PFSK-1 (cell line): ENCODE measurements around the gene SERPINB2.

Source experiments
- FOXP2 ChIP-seq: optimal IDR thresholded peaks from 2 replicates; pipeline ENCODE3; 2011; ENCODE audit warnings: borderline replicate concordance, control low read depth, inconsistent platforms; ENCODE audit not compliant: insufficient read depth; ENCODE audit errors: extremely low read length, extremely low read depth
- POLR2AphosphoS5 ChIP-seq: IDR thresholded peaks from 2 replicates; pipeline ENCODE4 v1.6.1; 2012; ENCODE audit warnings: low read depth, mild to moderate bottlenecking, control low read depth, low read length, moderate library complexity
- REST ChIP-seq, 2 experiments: IDR thresholded peaks; 2 replicates each; pipeline versions ENCODE4 v1.6.1 to v1.8.0; 2011 to 2012; ENCODE audit warnings: low read depth in 2 of 2, low read length in 2 of 2, control low read depth in 1 of 2, inconsistent platforms in 1 of 2, mild to moderate bottlenecking in 1 of 2, moderate library complexity in 1 of 2; ENCODE audit not compliant: insufficient read depth in 1 of 2
- SIN3A ChIP-seq: IDR thresholded peaks from 2 replicates; pipeline ENCODE4 v1.6.1; 2012; ENCODE audit warnings: mild to moderate bottlenecking, low read length, moderate library complexity, borderline replicate concordance; ENCODE audit not compliant: insufficient read depth
- TAF1 ChIP-seq: IDR thresholded peaks from 2 replicates; pipeline ENCODE4 v1.6.1; 2012; ENCODE audit warnings: low read length, control low read depth, borderline replicate concordance; ENCODE audit not compliant: insufficient read depth

Gene SERPINB2

DNA sequence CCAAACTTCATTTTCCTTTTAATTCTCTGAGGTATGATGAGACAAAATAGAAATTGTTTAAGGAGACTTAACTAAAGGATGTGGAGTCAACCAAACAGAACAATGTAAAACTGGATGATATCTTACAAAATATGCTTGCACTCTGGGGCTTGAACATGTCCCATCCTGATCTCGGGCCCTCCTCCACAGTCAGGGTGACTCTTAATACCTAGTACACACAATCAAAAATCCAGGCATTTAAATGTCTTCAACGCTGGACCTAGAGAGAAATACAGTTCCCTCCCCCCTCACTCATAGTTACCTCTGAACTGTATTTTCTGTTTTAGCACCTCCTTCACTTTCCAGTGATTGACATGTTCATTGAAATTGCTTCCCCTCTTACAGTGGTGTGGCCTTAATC is 36.9 kb upstream of the SERPINB2 start:
- TF ChIP-seq SIN3A (no peak), TAF1 (no peak), POLR2AphosphoS5 (no peak), FOXP2 (no peak), REST (IDR thresholded peaks at IDR 0.05; ENCODE audit: insufficient read depth in 1 of 2, low read depth in 2 of 2, low read length in 2 of 2) (no peak)

DNA sequence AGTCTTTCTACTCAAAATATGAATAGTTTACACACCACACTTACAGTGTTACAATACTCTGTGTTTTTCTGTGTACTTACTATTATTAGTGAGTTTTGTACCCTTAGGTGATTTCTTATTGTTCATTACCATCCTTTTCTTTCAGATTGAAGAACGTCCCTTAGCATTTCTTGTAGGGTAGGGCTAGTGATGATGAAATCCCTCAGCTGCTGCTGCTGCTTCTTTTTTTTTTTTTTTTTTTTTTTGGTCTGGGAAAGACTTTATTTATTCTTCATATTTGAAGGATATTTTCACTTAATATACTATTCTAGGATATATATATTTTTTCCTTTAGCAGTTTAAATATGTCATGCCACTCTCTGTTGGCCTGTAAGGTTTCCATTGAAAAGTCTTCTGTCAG is 29.0 kb upstream of the SERPINB2 start:
- TF ChIP-seq FOXP2, result no peak
- no peak for TF ChIP-seq REST (IDR thresholded peaks at IDR 0.05; ENCODE audit: insufficient read depth in 1 of 2, low read depth in 2 of 2, low read length in 2 of 2)
- TF ChIP-seq SIN3A, result no peak
- TF ChIP-seq TAF1, result no peak
- TF ChIP-seq POLR2AphosphoS5, result no peak

DNA sequence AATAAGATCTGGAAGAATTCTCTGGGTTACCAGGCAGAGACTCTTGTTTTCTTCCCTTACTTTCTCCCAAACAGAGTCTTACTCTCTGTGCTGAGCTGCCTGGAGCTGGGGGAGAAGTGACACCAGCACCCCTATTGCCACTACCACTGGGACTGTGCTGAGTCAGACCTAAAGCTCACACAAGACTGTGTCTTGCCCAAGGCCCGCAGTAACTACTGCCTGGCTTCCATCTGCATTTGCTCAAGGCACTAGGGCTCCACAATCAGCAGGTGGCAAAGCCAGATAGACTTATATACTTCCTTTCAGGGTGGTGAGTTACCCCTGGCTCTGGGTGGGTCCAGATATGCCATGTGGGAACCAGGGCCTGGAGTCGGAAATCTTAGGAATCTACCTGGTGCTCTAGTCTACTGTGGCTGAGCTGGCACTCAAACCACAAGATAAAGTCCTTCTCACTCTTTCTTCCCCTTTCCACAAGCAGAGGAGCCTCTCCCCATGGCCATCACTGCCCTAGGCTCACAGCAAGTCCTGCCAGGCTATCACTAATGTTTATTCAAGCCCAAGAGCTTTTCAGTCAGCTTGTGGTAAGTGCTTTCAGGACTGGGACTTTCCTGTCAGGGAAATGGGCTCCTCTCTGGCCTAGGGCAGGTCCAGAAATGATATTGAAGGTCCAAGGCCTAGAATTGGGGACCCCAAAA is 27.6 kb upstream of the SERPINB2 start:
- TF ChIP-seq REST (IDR thresholded peaks at IDR 0.05; ENCODE audit: insufficient read depth in 1 of 2, low read depth in 2 of 2, low read length in 2 of 2) (no peak), FOXP2 (no peak), POLR2AphosphoS5 (no peak), SIN3A (no peak), TAF1 (no peak)

DNA sequence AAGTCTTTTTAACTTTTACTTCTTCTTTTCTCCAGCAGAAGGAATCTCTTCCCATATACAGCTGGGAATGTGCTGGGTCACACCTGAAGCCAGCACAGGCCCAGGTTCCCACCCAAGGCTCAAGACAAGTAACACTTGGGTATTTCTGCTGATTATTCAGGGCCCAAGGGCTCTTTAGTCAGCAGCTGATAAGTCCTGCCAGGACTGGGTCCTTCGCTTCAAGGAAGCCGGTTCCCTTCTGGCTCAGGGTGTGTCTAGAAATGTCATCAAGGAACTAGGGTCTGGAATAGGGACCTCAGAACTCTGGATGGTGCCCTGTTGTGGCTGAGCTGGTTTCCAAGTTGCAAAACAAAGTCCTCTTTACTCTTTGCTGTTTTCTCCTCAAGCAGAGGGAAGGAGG is 27.0 kb upstream of the SERPINB2 start:
- TF ChIP-seq TAF1, result no peak
- TF ChIP-seq SIN3A, result no peak
- TF ChIP-seq FOXP2, result no peak
- no peak for TF ChIP-seq POLR2AphosphoS5

DNA sequence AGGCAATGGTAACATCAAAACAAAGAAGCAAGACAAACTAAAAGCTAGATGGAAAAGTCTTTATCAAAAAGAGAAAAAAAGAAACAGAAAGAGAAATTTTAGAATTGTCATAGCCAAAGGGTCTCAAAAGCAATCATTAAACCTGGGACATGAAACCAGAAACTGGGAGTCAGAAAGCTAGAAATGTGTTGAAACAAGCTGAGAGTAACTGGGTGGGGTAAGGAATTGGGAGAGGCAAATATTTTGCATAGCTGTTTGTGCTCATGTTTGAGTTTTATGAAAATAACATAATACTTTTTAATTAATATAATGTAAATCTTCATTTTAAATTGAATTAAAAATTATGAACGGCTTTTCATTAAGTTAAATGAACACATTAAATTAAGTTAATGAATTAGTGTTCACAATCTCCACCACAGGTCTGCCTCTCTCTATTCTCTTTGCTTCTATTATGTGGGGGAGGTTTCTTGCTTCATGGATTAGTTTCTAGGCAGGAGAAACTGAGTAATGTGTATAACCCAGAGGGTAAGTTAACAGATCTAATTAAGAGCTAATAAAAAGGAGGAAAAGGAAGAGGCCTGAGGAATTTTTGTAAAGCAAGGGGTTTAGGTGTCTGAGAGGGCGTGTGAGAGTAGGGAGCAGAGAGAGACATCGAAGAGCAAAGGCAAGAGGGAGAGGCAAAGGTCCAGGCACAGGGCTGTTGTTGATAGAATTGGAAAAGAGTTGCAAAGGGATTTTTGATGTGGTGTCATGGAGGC is 20.0 kb upstream of the SERPINB2 start:
- TF ChIP-seq FOXP2 (no peak), TAF1 (no peak), REST (IDR thresholded peaks at IDR 0.05; ENCODE audit: insufficient read depth in 1 of 2, low read depth in 2 of 2, low read length in 2 of 2) (no peak), POLR2AphosphoS5 (no peak), SIN3A (no peak)
